RWPE1 (cell line): ENCODE measurements around the gene CNOT6.

Source experiments
- CTCF ChIA-PET: fragments of 350-600 bp; sonication (Branson Sonifier 250); formaldehyde crosslinking; extraction: SDS; loops from one replicate; lab custom pipeline; 2021; lab: Yijun Ruan, JAX
- POLR2A ChIA-PET: fragments of 400-600 bp; formaldehyde crosslinking; extraction: SDS; loops from one replicate; lab custom pipeline; 2020; ENCODE audit warnings: antibody characterized with exemption; ENCODE audit not compliant: low non-redundant PET; lab: Yijun Ruan, JAX
- DNase-seq: peaks from one replicate; pipeline ENCODE4 v3.0.0; 2012; ENCODE audit warnings: low spot score
- H3K27ac ChIP-seq: fragments of 450-650 bp; 2 replicates; pipeline ENCODE4 v1.5.1; 2017
- CTCF ChIP-seq: fragments of 450-650 bp; conservative IDR thresholded peaks from 2 replicates; pipeline ENCODE4 v1.5.1; 2017; ENCODE audit warnings: low read depth, mild to moderate bottlenecking

The CNOT6 gene

GRCh38 chr5:180580681-180581080, 86.5 kb downstream of the CNOT6 start:
- TF ChIP-seq CTCF, result no peak
- ChIA-PET POLR2A (no interaction called here), CTCF (interaction anchor here (0.5 kb wide), 1 partner anchor 43 kb away, joined by 4 read pairs; no protein-coding TSS in a partner anchor)
- no peak for DNase-seq
- no peak overlapping the region for H3K27ac ChIP-seq

- TF ChIP-seq CTCF, result no peak
- no peak overlapping the region for H3K27ac ChIP-seq
- POLR2A ChIA-PET, result no interaction called here
- CTCF ChIA-PET, result interaction anchor here (0.5 to 0.7 kb wide), 3 partner anchors 19 to 101 kb away, joined by 3 to 6 read pairs (median 5); no protein-coding TSS in a partner anchor
- no peak for DNase-seq
Measured at GRCh38 chr5:180583738-180584137, 89.6 kb downstream of the CNOT6 start.

GRCh38 chr5:180586204-180586603, 92.0 kb downstream of the CNOT6 start:
- CTCF ChIA-PET, result interaction anchor here (0.7 kb wide), 1 partner anchor 48 kb away, joined by 4 read pairs; no protein-coding TSS in a partner anchor

GRCh38 chr5:180586870-180587269, 92.7 kb downstream of the CNOT6 start:
- no peak for DNase-seq
- ChIA-PET CTCF (interaction anchor here (0.6 to 0.7 kb wide), 2 partner anchors 11 to 67 kb away, joined by 4 read pairs; no protein-coding TSS in a partner anchor), POLR2A (no interaction called here)
- TF ChIP-seq CTCF, result no peak
- no peak overlapping the region for H3K27ac ChIP-seq

More at GRCh38 chr5:180586204-180586603, 92.0 kb downstream of the CNOT6 start:
- DNase-seq, result no peak
- H3K27ac ChIP-seq, result no peak overlapping the region
- POLR2A ChIA-PET, result no interaction called here
- TF ChIP-seq CTCF, result no peak

- TF ChIP-seq CTCF, result no peak
- ChIA-PET POLR2A (no interaction called here), CTCF (no interaction called here)
- no peak overlapping the region for H3K27ac ChIP-seq
- DNase-seq, result no peak
Measured at GRCh38 chr5:180589771-180590542, 95.8 kb downstream of the CNOT6 start.

- POLR2A ChIA-PET, result no interaction called here
- no peak for TF ChIP-seq CTCF
- CTCF ChIA-PET, result no interaction called here
- H3K27ac ChIP-seq, result no peak overlapping the region
- DNase-seq, result no peak
Measured at GRCh38 chr5:180590543-180591310, 96.5 kb downstream of the CNOT6 start.
